Measurements from ENCODE around the gene GTSE1.

DNA sequence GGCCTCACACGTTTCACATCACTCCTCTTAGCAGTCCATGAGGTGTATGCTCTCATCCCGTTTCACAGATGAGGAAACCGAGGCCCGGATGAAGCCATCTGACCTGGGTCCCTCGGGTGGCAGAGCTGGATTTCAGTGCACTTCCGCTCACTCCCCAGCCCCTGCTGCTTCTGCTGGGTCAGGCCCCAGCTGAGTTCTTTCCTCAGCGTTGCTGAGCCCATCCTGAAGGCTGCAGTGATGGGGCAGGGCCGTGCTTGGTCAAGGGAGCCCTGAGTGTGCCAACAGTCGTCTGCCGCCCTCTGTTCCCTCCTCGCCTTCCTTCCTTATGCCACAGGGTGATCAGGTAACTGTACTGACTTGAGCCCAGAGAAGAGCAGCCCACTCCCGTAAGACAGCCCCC lies 51.0 kb downstream of the GTSE1 start:
- TF ChIP-seq, protein P1, sequence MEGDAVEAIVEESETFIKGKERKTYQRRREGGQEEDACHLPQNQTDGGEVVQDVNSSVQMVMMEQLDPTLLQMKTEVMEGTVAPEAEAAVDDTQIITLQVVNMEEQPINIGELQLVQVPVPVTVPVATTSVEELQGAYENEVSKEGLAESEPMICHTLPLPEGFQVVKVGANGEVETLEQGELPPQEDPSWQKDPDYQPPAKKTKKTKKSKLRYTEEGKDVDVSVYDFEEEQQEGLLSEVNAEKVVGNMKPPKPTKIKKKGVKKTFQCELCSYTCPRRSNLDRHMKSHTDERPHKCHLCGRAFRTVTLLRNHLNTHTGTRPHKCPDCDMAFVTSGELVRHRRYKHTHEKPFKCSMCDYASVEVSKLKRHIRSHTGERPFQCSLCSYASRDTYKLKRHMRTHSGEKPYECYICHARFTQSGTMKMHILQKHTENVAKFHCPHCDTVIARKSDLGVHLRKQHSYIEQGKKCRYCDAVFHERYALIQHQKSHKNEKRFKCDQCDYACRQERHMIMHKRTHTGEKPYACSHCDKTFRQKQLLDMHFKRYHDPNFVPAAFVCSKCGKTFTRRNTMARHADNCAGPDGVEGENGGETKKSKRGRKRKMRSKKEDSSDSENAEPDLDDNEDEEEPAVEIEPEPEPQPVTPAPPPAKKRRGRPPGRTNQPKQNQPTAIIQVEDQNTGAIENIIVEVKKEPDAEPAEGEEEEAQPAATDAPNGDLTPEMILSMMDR (IDR thresholded peaks at IDR 0.05) = no peak
- no peak for TF ChIP-seq POLR2A (IDR thresholded peaks at IDR 0.05)

Data from gastroesophageal sphincter (tissue), 3 donors.